GM21528 (cell line): ENCODE results near the gene MTO1.
"Not testable (repeated sequence)": the region's sequence is repeated elsewhere in the genome, so short reads cannot be mapped to it uniquely, and the experiment has no call there.

Source experiments
- ATAC-seq: cut with Tn5 transposase; IDR thresholded peaks from one replicate; pipeline ENCODE4 v1.9.1; 2021; ENCODE audit warnings: mild to moderate bottlenecking, moderate library complexity; ENCODE audit not compliant: unreplicated experiment, low FRiP score

MTO1 gene

DNA sequence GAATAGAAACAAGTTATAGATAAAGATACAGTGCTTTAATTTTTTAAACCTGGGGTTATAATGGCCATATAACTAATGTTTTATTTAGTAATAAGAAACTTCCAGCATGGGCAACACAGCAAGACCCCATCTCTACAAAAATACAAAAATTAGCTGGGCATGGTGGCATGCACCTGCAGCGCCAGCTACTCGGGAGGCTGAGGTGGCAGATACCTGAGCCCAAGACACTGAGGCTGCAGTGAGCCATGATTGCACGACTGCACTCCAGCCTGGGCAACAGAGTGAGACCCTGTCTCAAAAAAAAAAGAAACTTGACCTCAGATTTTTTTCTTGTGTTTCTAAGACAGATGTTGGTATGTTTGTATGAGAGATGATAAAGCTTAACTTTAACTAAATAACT is 36.4 kb downstream of the MTO1 start:
- no peak for ATAC-seq

DNA sequence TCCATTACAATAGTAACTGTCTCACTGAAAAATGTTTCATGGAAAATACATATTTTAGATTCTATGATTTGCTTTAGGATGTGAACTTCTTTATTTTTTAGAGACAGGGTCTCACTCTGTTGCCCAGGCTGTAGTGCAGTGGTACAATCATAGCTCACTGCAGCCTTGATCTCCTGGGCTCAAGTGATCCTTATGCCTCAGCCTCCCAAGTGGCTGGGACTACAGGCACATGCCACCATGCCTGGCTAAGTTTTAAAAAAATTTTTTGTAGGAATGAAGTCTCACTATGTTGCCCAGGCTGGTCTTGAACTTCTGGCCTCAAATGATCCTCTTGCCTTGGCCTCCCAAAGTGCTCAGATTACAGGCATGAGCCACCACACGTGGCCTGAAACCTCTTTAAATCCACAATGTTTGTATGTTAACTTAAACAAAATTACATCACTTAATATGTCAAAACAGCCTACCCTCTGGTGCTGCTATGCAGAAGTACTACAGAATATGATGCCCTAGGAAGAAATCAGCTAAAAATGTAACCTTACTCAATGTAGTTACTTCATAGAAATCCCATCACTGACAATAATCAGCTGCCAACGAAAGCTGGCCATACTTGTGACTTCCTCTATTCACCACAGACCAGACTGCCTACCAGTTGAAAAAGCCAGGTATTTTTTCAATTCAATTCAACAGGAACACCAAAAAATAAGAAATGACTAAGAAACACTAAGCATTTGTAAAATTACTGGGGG is 41.7 kb downstream of the MTO1 start:
- no peak for ATAC-seq

DNA sequence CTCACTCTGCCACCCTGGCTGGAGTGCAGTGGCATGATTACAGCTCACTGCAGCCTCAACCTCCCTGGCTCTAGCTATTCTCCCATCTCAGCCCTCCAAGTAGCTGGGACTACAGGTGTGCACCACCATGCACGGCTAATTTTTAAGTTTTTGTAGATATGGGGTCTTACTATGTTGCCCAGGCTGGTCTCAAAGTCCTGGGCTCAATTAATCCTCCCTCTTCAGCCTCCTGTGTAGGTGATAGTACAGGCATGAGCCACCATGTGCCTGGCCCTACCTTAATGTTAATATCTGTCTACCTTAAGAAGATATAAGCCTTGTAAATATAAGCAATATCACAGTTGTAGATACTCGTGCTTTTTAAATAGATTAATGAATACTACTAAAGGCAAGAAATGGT is 42.6 kb downstream of the MTO1 start:
- no peak for ATAC-seq

DNA sequence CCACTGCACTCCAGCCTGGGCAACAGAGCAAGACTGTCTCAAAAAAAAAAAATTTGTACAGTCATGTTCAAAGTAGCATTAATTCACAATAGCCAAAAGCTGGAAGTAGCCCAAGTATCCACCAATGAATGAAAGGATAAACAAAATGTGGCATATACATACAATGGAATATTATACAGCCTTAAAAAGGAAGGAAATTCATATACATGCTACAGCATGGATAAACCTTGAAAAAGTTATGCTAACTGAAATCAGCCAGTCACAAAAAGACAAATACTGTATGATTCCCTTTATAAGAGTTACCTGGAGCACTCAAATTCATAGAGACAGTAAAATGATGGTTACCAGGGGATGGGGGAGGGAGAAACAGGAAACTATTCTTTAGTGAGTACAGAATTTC is 43.6 kb downstream of the MTO1 start:
- no peak for ATAC-seq

DNA sequence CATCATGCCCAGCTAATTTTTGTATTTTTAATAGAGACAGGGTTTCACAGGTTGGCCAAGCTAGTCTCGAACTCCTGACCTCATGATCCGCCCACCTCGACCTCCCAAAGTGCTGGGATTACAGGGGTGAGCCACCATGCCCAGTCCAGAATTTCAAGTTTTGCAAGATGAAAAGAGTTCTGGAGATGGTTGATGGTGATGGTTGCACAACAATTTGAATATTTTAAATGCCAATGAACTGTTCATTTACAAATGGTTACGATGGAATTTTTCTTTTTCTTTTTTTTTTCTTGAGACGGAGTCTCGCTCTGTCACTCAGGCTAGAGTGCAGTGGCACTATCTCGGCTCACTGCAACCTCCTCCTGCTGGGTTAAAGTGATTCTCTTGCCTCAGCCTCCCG is 44.2 kb downstream of the MTO1 start:
- not testable (repeated sequence) for ATAC-seq

DNA sequence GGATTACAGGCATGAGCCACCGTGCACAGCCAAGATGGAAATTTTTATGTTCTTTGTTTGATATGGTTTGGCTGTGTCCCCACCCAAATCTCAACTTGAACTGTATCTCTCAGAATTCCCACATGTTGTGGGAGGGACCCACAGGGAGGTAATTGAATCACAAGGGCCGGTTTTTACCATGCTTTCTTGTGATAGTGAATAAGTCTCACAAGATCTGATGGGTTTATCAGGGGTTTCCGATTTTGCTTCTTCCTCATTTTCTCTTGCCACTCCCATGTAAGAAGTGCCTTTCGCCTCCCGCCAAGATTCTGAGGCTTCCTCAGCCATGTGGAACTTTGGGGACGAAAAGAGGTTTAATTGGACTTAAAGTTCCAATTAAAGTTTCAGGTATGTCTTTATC is 44.7 kb downstream of the MTO1 start:
- no peak for ATAC-seq

DNA sequence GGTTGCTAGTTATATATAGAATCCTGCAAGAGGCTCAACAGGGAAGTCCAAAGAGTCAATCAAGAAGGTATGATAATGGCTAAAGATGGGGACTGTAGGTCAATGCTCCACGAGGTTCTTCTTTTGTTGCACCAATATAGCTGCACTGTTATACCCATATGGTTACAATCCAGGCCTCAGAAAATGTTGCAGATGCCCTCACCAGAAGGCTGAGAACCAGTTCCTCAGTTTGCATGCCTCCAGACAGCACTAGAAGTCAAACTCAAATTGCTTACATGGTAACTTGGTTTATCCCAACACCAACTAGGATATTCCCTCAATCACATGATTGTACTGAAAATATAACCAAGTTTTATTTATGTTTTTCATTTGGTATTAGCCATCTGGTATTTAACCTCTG is 47.2 kb downstream of the MTO1 start:
- ATAC-seq = no peak

DNA sequence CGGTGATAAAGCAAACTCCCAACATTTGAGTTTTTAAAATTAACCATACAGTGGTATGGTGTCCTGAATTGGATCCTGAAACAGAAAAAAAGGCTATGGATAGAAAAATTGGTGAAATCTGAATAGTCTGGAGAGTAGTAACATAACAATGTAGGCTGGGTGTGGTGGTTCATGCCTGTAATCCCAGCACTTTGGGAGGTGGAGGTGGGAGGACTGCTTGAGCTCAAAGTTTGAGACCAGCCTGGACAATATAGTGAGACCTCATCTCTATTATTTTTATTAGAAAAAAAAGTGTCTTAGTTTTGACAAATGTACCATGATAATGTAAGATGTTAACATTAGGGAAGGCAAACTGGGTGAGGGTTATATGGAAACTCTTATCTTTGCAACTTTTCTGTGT is 48.3 kb downstream of the MTO1 start:
- no peak for ATAC-seq

DNA sequence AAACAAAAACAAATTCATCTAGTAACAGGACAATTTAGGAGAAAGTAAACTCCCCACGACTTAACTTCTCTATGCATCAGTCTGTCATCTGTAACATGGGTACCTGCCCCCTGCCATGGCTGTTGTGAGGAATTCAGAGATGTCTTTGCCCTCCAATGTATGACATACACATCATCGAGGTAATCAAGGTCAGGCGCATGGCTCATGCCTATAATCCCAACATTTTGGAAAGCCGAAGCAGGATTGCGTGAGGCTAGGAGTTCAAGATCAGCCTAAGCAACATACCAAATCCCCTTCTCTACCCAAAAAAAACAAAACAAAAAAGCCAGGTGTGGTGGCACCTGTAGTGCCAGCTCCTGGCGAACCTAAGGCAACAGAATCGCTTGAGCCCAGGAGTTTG is 50.3 kb downstream of the MTO1 start:
- ATAC-seq = no peak

DNA sequence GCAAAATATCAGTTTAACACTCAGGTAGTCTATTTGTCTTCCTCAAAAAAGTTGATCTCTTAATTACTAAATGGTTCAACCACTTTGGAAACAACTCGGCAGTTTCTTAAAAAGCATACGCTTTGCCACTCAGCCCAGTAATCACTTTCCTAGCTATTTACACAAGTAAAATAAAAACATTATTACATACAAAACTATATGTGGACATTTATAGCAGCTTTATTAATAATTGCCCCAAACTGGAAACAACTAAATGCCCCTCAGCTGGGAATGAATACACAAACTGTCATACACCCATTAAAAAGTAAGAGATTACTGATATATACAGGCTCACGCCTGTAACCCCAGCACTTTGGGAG is 51.9 kb downstream of the MTO1 start:
- no peak for ATAC-seq

DNA sequence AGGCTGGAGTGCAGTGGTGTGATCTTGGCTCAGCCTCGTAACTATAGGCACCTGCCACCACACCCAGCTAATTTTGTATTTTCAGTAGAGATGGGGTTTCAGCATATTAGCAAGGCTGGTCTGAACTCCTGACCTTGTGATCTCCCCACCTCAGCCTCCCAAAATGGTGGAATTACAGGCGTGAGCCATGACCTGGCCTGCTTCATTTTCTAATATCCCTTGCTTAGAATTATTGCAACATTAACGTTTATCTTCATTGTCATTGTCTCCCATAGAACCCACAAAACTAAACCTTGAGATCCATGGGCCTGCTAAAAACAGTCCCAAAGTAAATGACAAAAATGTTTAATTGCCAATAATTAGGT is 53.2 kb downstream of the MTO1 start:
- no peak for ATAC-seq

DNA sequence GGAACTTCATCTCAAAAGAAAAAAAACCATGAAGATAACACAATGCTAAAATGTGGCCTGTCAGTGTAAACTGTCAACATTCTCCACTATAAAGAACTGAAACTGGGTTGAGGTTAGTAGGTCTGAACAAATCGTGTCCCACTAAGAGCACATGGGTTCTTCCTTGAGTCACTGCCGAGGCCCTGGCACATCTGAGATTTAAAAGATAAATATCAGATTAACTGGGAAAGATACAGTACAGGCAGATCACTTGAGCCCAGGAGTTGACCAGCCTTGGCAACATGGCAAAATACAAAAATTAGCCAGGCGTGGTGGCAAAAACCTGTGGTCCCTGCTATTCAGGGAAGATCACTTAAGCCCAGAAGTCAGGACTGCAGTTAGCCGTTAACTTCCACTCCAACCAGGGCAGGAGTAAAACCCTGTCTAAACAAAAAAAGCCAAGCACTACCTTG is 53.7 kb downstream of the MTO1 start:
- ATAC-seq = peak; percentile 36

DNA sequence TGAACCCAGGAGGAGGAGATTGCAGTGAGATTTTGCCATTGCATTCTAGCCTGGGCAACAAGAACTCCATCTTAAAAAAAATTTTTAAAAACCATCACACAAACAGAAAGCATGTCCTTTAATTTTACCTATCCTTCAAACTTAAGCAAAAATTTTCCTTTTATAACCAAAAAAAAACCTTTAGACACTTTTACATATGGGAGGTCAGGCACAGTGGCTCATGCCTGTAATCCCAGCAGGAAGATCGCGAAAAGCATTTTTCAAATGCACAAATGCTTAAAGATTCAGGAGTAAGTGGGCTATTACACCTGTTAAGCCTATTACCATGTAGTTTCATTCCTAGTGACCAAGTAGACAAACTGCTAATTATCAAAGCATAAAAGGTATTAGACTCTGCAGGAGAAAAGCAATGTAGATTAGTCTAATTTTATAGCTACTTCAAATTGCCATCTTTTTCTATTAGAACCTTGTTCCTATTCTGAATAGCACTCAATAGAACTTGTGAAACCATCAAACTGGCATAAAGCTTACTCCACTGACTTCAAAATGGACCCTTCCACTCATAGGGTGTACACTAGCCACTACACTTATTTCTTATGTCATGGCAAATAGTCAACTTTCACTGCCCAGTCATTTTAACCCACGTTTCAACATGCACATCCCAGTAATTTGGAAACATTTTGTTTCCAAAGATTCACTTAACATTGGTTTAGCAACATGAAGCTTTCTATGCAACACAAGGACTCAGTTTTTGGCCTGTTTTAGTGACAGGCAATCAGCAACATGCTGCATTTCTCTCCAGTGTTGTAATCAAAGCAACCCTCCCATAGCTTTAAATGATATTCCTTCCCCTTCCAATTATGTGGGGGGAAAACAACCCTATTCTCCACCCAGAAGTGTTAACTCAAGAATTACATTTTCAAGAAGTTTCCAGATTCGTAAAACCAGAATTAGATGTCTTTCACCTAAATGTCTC is 55.3 kb downstream of the MTO1 start:
- no peak for ATAC-seq

DNA sequence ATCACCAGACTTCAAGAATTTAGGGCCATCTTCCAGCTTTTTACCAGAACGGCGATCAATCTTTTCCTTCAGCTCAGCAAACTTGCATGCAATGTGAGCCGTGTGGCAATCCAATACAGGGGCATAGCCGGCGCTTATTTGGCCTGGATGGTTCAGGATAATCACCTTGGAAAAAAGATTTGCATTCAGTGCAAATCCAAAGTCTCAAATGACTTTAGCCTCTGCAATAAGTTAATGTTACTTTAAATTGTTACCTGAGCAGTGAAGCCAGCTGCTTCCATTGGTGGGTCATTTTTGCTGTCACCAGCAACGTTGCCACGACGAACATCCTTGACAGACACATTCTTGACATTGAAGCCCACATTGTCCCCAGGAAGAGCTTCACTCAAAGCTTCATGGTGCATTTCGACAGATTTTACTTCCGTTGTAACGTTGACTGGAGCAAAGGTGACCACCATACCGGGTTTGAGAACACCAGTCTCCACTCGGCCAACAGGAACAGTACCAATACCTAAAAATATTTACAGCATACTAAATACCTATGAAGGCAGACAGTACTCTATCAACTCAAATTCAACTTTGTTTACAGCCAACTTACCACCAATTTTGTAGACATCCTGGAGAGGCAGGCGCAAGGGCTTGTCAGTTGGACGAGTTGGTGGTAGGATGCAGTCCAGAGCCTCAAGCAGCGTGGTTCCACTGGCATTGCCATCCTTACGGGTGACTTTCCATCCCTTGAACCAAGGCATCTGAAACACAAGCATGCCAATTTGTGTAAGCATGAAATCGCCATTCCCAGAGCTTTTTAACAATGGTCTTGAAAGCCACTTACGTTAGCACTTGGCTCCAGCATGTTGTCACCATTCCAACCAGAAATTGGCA is 56.8 kb downstream of the MTO1 start:
- ATAC-seq = not testable (repeated sequence)

DNA sequence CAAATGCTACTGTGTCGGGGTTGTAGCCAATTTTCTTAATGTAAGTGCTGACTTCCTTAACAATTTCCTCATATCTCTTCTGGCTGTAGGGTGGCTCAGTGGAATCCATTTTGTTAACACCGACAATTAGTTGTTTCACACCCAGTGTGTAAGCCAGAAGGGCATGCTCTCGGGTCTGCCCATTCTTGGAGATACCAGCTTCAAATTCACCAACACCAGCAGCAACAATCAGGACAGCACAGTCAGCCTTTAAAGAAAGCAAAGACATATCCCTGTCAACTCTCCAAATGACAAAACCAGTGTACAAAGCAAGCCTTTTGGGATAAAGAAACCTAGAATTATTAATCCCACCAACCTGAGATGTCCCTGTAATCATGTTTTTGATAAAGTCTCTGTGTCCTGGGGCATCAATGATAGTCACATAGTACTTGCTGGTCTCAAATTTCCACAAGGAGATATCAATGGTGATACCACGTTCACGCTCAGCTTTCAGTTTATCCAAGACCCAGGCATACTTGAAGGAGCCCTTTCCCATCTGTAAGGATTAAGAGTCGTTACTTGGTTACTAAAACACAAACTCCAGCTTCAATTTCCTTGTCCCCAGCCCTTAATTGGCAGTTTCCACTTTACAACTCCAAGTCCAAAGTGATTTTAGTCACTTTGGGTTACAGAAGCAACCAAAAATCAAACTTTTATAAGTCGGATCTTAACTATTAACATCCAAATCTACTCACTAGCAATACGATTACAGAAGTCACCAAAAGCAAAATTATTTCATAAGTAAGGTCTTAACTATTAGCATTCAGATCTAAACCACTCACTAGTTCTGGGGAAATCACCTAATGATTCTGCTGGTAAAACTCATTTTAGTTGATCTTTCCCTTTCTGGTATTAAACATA is 57.7 kb downstream of the MTO1 start:
- not testable (repeated sequence) for ATAC-seq

DNA sequence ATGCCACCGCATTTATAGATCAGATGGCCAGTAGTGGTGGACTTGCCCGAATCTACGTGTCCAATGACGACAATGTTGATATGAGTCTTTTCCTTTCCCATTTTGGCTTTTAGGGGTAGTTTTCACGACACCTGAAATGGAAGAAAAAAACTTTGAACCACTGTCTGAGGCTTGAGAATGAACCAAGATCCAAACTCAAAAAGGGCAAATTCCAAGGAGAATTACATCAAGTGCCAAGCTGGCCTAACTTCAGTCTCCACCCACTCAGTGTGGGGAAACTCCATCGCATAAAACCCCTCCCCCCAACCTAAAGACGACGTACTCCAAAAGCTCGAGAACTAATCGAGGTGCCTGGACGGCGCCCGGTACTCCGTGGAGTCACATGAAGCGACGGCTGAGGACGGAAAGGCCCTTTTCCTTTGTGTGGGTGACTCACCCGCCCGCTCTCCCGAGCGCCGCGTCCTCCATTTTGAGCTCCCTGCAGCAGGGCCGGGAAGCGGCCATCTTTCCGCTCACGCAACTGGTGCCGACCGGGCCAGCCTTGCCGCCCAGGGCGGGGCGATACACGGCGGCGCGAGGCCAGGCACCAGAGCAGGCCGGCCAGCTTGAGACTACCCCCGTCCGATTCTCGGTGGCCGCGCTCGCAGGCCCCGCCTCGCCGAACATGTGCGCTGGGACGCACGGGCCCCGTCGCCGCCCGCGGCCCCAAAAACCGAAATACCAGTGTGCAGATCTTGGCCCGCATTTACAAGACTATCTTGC is 58.6 kb downstream of the MTO1 start:
- no peak for ATAC-seq

DNA sequence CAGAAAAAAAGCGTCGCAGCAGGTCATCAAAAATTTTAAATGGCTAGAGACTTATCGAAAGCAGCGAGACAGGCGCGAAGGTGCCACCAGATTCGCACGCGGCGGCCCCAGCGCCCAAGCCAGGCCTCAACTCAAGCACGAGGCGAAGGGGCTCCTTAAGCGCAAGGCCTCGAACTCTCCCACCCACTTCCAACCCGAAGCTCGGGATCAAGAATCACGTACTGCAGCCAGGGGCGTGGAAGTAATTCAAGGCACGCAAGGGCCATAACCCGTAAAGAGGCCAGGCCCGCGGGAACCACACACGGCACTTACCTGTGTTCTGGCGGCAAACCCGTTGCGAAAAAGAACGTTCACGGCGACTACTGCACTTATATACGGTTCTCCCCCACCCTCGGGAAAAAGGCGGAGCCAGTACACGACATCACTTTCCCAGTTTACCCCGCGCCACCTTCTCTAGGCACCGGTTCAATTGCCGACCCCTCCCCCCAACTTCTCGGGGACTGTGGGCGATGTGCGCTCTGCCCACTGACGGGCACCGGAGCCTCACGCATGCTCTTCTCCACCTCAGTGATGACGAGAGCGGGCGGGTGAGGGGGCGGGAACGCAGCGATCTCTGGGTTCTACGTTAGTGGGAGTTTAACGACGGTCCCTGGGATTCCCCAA is 59.3 kb downstream of the MTO1 start, which contains the start of gene EEF1A1:
TSS of gene EEF1A1 (minus strand) at position 345 of the 663 bp plus-strand sequence. CDS start 1,006 bp downstream, outside the sequence.
- peak; percentile 72 for ATAC-seq

DNA sequence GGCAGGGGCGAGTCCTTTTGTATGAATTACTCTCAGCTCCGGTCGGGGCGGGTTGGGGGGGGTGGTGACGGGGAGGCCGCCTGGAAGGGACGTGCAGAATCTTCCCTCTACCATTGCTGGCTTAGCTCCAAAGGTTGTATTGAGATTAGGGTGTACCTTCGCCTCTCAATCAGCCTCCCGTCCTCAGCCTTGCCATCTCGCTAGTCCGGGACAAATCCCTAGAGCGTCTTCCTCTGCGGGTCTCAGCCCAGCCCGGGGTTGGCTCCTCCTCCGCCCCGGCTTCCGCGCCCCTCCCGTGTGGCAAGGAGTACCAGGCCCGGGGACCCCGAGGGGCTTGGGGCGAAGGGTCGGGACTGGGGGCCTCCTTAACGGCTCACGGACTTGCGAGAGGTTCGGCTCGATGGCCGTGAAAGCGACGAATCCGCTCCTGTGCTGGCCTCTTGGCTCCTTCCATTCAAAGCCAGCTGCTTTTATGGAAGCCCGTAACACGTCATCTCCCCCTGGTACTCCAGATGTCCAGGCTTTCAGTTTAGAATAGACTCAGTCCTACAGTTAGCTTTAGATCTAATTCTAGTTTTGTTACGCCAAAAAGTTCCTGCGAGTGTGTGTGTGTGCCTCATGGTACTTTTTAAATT is 59.9 kb downstream of the MTO1 start:
- ATAC-seq = peak; percentile 39
